KG1 (cell line): Measurements from ENCODE around the gene USP50.
"Not testable (repeated sequence)": the region's sequence is repeated elsewhere in the genome, so short reads cannot be mapped to it uniquely, and the experiment has no call there.

Experiments used
- DNase-seq: peaks from one replicate; lab custom pipeline; 2025; lab: John Stamatoyannopoulos, UW

USP50 gene

DNA sequence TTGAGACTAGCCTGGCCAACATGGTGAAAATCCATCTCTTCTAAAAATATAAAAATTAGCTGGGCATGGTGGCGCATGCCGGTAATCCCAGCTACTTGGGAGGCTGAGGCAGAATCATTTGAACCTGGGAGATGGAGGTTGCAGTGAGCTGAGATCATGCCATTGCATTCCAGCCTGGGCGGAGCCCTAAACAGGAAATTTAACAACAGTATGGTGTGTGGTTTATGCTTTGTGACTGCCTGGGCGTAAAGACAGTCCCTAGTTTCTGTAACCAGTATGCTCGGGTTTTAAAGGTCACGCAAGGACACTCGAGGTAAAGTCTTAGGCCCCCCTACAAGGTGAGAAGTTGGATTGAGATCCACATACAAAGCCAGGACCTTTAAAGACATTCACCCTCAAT lies 43.3 kb downstream of the USP50 start:
- DNase-seq = no peak

GRCh38 chr15:50501815-50502214 lies 44.7 kb downstream of the USP50 start:
- no peak for DNase-seq

DNA sequence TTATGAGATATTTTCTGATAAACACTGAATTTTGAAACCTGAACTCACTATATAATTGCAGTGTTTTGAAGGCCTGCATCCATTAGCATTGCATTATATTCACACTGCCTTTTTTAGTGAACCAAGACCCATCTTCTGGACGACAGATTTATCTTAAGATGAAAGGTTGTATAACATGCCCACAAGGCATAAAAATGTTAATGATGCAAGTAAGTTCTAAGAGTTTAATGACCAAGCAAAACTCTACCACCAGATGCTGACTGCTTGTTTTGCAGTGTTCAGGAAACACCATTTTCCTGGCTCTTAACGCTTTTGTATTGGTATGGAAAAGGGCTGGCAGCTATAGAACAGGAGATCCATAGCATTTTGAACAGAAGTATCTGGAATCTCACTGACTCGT lies 46.1 kb downstream of the USP50 start:
- DNase-seq = no peak

DNA sequence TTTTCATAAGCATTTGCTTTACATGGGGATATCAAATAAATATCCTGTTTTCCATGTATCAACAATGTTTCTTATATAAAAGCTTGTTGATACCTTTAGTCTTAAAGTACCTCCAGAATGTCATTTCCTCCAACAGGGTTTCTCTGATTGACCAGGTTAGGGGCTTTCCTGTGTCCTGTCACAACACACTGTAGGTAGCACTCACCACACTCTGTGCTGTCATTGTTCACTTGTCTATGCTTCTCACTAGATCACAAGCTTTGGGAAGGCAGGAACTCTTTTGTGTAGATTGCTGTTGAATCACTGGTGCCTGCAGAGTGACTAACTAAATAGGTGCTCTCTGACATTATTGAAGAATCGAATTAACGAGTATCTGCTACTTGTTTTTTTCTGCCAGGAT lies 49.8 kb downstream of the USP50 start:
- no peak for DNase-seq

GRCh38 chr15:50494547-50494946 lies 51.9 kb downstream of the USP50 start:
- DNase-seq = not testable (repeated sequence)

DNA sequence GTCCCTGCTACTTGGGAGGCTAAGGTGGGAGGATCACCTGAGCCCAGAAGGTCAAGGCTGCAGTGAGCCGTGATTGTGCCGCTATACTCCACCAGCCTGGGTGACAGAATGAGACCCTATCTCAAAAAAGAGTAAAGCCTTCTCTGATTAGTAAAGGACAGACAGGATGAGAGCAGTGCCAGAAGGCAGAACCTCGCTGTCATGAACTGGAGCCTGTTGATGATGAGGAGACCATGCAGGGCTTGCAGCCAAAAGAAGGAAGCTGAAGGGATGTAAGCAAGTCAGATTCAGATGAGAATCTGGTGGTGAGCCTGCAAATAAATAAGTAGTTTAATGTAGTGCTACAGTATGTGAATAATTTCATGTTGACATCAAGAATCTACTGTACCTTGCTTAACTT lies 52.8 kb downstream of the USP50 start:
- DNase-seq = no peak

DNA sequence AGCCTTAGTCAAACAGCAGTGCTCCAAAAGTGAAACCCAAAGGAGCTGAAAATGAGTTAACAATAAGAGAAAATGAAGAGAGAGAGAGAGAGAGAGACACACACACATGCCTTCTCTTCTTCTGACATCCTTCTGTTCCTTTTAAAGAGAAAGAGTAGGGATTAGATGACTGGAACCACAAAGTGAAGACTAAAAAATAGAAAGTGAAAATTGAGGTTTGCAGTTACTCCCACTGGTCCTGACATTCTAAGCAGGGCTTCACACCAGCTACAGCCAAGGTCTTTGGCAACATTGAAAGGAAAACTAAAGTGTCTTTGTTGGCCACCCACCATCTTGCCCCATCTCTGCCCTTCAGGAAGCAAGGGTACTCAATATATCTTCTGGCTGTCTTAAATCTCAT lies 59.2 kb downstream of the USP50 start:
- no peak for DNase-seq

- no peak for DNase-seq
Measured at GRCh38 chr15:50485389-50485788, 61.1 kb downstream of the USP50 start.

GRCh38 chr15:50484781-50485180 lies 61.7 kb downstream of the USP50 start:
- DNase-seq = no peak

GRCh38 chr15:50476143-50476542 lies 70.3 kb downstream of the USP50 start:
- DNase-seq = no peak

- DNase-seq = no peak
Measured at GRCh38 chr15:50471072-50471471, 75.4 kb downstream of the USP50 start.

- no peak for DNase-seq
Measured at GRCh38 chr15:50463423-50464358, 82.8 kb downstream of the USP50 start.

DNA sequence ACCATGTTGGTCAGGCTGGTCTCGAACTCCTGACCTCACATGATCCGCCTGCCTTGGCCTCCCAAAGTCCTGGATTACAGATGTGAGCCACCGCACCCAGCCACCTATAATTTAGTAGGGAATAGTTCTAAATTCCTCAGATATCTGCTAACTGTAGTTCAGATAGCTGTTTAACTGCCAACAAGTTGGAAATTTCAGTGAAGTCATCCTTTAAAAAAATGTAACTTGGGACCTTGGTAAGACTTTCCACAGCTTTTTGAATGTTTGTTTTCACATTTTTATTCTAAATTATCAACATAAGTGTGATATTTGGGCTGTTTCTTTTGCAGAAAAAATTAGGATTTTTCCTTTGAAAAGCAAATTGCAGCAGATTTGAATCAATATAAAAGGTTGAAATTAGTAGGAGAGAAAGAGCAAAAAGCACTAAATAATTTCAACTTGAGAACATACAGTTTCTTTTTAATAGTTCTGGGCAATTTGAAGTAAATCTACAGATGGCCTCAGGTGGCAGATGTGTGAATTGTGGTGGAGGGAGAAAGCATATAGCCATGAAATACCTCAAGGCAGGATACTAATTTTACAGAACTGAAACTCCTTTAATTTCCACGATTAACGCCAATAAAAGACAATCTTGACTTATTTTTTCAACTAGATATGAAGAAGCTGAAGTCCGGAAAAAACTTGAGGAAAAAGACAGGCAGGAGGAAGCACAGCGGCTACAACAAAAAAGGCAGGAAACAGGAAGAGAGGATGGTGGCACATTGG lies 87.9 kb downstream of the USP50 start:
- DNase-seq = no peak

GRCh38 chr15:50452927-50453326 lies 93.5 kb downstream of the USP50 start:
- no peak for DNase-seq
